MCF 10A (cell line): Measurements from ENCODE around the gene XAF1. TPM values are rescaled to one million over a fixed set of nuclear protein-coding genes. Genes with fewer than 3 reads are reported as not detected.

Source experiments
- Bru-seq: library from RNA; stranded (reverse); fragments of 400-500 nt; gene quantifications from one replicate; lab custom pipeline; 2021; lab: Mats Ljungman, UMichigan
- BruChase-seq, 2 experiments: library from RNA; stranded (reverse); fragments of 400-500 nt; gene quantifications; one replicate each; lab custom pipeline; 2021; lab: Mats Ljungman, UMichigan
- BruUV-seq: library from RNA; stranded (reverse); fragments of 400-500 nt; replicated peaks from 2 replicates; lab custom pipeline; 2021; lab: Mats Ljungman, UMichigan
- CTCF ChIA-PET: fragments of 300-600 bp; sonication (Branson Sonifier 250); formaldehyde crosslinking; extraction: SDS; loops from one replicate; lab custom pipeline; 2021; ENCODE audit warnings: antibody characterized with exemption, inconsistent platforms; lab: Yijun Ruan, JAX
- POLR2A ChIA-PET: fragments of 300-600, 350-650 bp; sonication (Branson Sonifier 250); formaldehyde crosslinking; extraction: SDS; loops from one replicate; lab custom pipeline; 2020; ENCODE audit warnings: antibody characterized with exemption, inconsistent platforms; lab: Yijun Ruan, JAX
- DNase-seq: peaks from one replicate; pipeline ENCODE4 v3.0.0-alpha.2; 2018; ENCODE audit not compliant: unreplicated experiment
- H3K27ac Mint-ChIP-seq: one replicate; pipeline ENCODE4 v1.8.0; 2022; ENCODE audit warnings: mild to moderate bottlenecking, low read depth, mixed read lengths; ENCODE audit not compliant: unreplicated experiment
- H3K27me3 Mint-ChIP-seq: one replicate; pipeline ENCODE4 v1.8.0; 2022; ENCODE audit warnings: mixed read lengths; ENCODE audit not compliant: insufficient read depth, unreplicated experiment
- H3K36me3 Mint-ChIP-seq: one replicate; pipeline ENCODE4 v1.8.0; 2022; ENCODE audit warnings: mild to moderate bottlenecking, moderate library complexity, mixed read lengths; ENCODE audit not compliant: insufficient read depth, unreplicated experiment
- H3K4me1 Mint-ChIP-seq: one replicate; pipeline ENCODE4 v1.8.0; 2022; ENCODE audit warnings: mixed read lengths; ENCODE audit not compliant: insufficient read depth, unreplicated experiment
- H3K4me3 Mint-ChIP-seq: one replicate; pipeline ENCODE4 v1.8.0; 2022; ENCODE audit warnings: mild to moderate bottlenecking, moderate library complexity, mixed read lengths; ENCODE audit not compliant: unreplicated experiment
- H3K9me3 Mint-ChIP-seq: one replicate; pipeline ENCODE4 v1.8.0; 2022; ENCODE audit warnings: mixed read lengths; ENCODE audit not compliant: unreplicated experiment
- intact Hi-C: fragments of 100-400 bp; cut with micrococcal nuclease; formaldehyde crosslinking; loops from 2 replicates; pipeline ENCODE4 v1.14.1; 2022
- long read RNA-seq: library from polyadenylated mRNA; stranded (forward); transcript quantifications from one replicate; pipeline ENCODE4 v2.0.0, GENCODE V29; 2022
- total RNA-seq: library from RNA; stranded (reverse); gene quantifications from 2 replicates; pipeline ENCODE4 v1.2.3, GENCODE V29; 2022
- TF ChIP-seq, protein P1 (sequence below): fragments of 200-600 bp; IDR thresholded peaks from one replicate; pipeline ENCODE4 v1.8.0; 2022; ENCODE audit warnings: antibody characterized with exemption, mild to moderate bottlenecking; ENCODE audit not compliant: unreplicated experiment

The XAF1 gene
- total RNA-seq = not detected in 2 replicates
- percentile 9 among the genes with signal in this experiment for Bru-seq, nascent RNA
- BruChase-seq, experiment 1, labeled RNA remaining after a 6-hour chase = percentile 8 among the genes with signal in this experiment
- not detected for BruChase-seq, experiment 2, labeled RNA remaining after a 2-hour chase
- long read RNA-seq = 0 reads

DNA sequence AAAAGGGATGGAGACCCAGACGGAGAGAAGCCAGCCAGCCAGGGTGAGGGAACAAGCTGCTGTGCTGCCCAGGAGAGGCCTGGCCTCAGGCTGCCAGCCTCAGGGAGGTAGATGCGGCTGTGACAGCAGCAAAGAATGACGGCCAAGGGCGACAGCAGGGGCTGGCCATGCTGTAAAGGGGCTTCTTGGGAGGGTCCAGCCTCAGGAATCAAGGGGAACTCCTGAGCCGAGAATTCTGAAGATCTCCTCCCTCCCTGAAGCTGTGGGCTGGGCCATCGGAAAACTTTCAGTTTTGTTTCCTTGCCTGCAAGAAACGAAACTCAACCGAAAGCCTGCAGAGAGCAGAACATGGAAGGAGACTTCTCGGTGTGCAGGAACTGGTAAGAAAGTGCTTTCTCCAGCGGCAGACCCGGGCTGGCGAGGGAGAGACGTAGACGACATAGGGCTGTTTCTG, at the start of gene XAF1:
Gene XAF1 (plus strand): TSS at position 316 of the 454 bp plus-strand sequence. CDS start 33 bp downstream, at position 349.
- no TSS peak for BruUV-seq

GRCh38 chr17:6706499-6706898, 49.3 kb upstream of the XAF1 start:
- TF ChIP-seq, protein P1, sequence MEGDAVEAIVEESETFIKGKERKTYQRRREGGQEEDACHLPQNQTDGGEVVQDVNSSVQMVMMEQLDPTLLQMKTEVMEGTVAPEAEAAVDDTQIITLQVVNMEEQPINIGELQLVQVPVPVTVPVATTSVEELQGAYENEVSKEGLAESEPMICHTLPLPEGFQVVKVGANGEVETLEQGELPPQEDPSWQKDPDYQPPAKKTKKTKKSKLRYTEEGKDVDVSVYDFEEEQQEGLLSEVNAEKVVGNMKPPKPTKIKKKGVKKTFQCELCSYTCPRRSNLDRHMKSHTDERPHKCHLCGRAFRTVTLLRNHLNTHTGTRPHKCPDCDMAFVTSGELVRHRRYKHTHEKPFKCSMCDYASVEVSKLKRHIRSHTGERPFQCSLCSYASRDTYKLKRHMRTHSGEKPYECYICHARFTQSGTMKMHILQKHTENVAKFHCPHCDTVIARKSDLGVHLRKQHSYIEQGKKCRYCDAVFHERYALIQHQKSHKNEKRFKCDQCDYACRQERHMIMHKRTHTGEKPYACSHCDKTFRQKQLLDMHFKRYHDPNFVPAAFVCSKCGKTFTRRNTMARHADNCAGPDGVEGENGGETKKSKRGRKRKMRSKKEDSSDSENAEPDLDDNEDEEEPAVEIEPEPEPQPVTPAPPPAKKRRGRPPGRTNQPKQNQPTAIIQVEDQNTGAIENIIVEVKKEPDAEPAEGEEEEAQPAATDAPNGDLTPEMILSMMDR = no peak
- Mint-ChIP-seq H3K27me3 (no peaks in the 10 kb centered on the region), H3K27ac (no peak overlapping the region), H3K36me3 (peaks cover 4% of the 10 kb centered on the region), H3K4me3 (no peak overlapping the region), H3K4me1 (peaks cover 13% of the 10 kb centered on the region), H3K9me3 (no peaks in the 10 kb centered on the region)
- ChIA-PET POLR2A (interaction anchor here (0.9 kb wide), 1 partner anchor 15 kb away, joined by 3 read pairs; no protein-coding TSS in a partner anchor), CTCF (interaction anchor here (0.9 kb wide), 1 partner anchor 10 kb away, joined by 4 read pairs; no protein-coding TSS in a partner anchor)
- intact Hi-C loops = no loop called here
- DNase-seq = no peak
- BruUV-seq = no TSS peak

More for the DNA sequence above, at the start of gene XAF1:
- ChIA-PET CTCF (interaction anchor here (0.6 kb wide), 1 partner anchor 1498 kb away, joined by 3 read pairs; no protein-coding TSS in a partner anchor), POLR2A (no interaction called here)
- intact Hi-C loops = no loop called here
- Mint-ChIP-seq H3K4me3 (no peak within 1 kb of the TSS), H3K27me3 (no peaks in the 10 kb centered on the region), H3K27ac (no peak within 1 kb of the TSS), H3K9me3 (no peaks in the 10 kb centered on the region), H3K4me1 (peaks cover 15% of the 10 kb centered on the region), H3K36me3 (no peaks in the 10 kb centered on the region)
- TF ChIP-seq, protein P1 = no peak
- no peak for DNase-seq

GRCh38 chr17:6706996-6707395, 48.9 kb upstream of the XAF1 start:
- no peak overlapping the region for H3K4me3 Mint-ChIP-seq
- ChIA-PET POLR2A (interaction anchor here (0.5 kb wide), 1 partner anchor 12 kb away, joined by 3 read pairs; no protein-coding TSS in a partner anchor), CTCF (no interaction called here)
- no peaks in the 10 kb centered on the region for H3K27me3 Mint-ChIP-seq
- H3K36me3 Mint-ChIP-seq = peaks cover 4% of the 10 kb centered on the region
- no peak overlapping the region for H3K27ac Mint-ChIP-seq
- no peaks in the 10 kb centered on the region for H3K9me3 Mint-ChIP-seq
- TF ChIP-seq, protein P1 = no peak
- BruUV-seq = no TSS peak
- H3K4me1 Mint-ChIP-seq = peaks cover 15% of the 10 kb centered on the region
- no peak for DNase-seq
- intact Hi-C loops = no loop called here

DNA sequence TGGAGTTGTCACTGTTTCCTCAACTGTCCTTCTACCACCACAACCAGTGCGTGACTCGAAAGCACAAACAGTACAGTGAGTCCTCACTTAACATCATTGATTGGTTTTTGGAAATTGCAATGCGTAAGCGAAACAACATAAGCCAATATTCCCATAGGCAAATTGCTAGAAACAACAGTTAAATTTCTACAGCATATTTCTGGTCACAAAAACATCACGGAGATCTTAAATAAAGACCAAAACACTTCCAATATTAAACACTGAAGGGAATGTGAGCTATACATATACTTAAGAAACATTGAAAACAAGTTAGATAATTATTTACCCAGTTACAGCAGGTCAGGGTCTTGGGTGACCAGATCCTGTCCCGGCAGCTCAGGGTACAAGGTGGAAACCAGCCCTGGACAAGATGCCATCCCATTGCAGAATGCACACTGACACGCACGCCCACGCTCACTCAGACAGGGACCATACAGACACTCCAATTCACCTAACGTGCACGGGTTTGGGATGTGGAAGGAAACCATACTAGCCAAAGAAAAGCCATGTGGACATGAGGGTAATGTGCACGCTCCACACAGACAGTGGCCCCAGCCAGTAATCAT, 47.4 kb upstream of the XAF1 start:
- BruUV-seq = no TSS peak
- H3K27me3 Mint-ChIP-seq = no peaks in the 10 kb centered on the region
- H3K4me1 Mint-ChIP-seq = peaks cover 20% of the 10 kb centered on the region
- intact Hi-C loops = no loop called here
- POLR2A ChIA-PET = interaction anchor here (0.7 kb wide), 1 partner anchor 34 kb away, joined by 3 read pairs; no protein-coding TSS in a partner anchor
- TF ChIP-seq, protein P1 = no peak
- no peak overlapping the region for H3K4me3 Mint-ChIP-seq
- H3K9me3 Mint-ChIP-seq = no peaks in the 10 kb centered on the region
- H3K27ac Mint-ChIP-seq = no peak overlapping the region
- no peak for DNase-seq
- H3K36me3 Mint-ChIP-seq = peaks cover 4% of the 10 kb centered on the region
- CTCF ChIA-PET = interaction anchor here (0.6 kb wide), 1 partner anchor 37 kb away, joined by 3 read pairs; no protein-coding TSS in a partner anchor
